ENCODE results near the gene RSPO1. TPM values are rescaled to one million over a fixed set of nuclear protein-coding genes. Genes with fewer than 3 reads are reported as not detected.

The RSPO1 gene
- polyA plus RNA-seq, 1 donor (not counting 4 experiments of a cell fraction or from before 2014, with no cell fraction given), result not detected

GRCh38 chr1:37656026-37656425, 21.3 kb upstream of the RSPO1 start:
- Histone ChIP-seq H3K27ac (ENCODE audit: control insufficient read depth, insufficient read depth, low read length) (no peak overlapping the region), H4K20me1 (ENCODE audit: control insufficient read depth, extremely low read depth, insufficient read depth, low read length) (no peaks in the 10 kb centered on the region), H3K9me1 (ENCODE audit: control insufficient read depth, extremely low read depth, insufficient read depth, low read length) (no peaks in the 10 kb centered on the region), H3K36me3 (ENCODE audit: control insufficient read depth in 2 of 2, extremely low read depth in 1 of 2, insufficient read depth in 2 of 2, low read length in 2 of 2) (no peaks in the 10 kb centered on the region), H3K9me3 (ENCODE audit: control insufficient read depth, low read depth, low read length) (no peaks in the 10 kb centered on the region), H3K4me1 (ENCODE audit: control insufficient read depth, extremely low read depth, insufficient read depth, low read length) (no peaks in the 10 kb centered on the region), H2AFZ (ENCODE audit: control insufficient read depth, low read length) (no peak overlapping the region), H3K9ac (ENCODE audit: control insufficient read depth, extremely low read depth, insufficient read depth, low read length) (no peak overlapping the region), H3K4me3 (ENCODE audit: control insufficient read depth in 2 of 3, extremely low read depth in 1 of 3, insufficient read depth in 2 of 3, low read depth in 1 of 3, low read length in 3 of 3) (no peak overlapping the region), H3K27me3 (ENCODE audit: control insufficient read depth, extremely low read depth, insufficient read depth, low read length) (peaks cover 9% of the 10 kb centered on the region), H3K4me2 (ENCODE audit: control insufficient read depth, extremely low read depth, insufficient read depth, low read depth, low read length) (no peak overlapping the region), H3K79me2 (ENCODE audit: control insufficient read depth, insufficient read depth, low read length) (no peaks in the 10 kb centered on the region)
- DNase-seq (ENCODE audit: low read depth, low spot score), result no peak
- dilution Hi-C loops (cut with MboI; ENCODE audit: extremely low pct_ligation_motif_present, low sequenced_read_pairs), result no loop called here
- FAIRE-seq, result no peak
- TF ChIP-seq EZH2 (IDR thresholded peaks at IDR 0.05; ENCODE audit: low read length) (no peak), CTCF (optimal IDR thresholded peaks at IDR 0.05 in 1 of 3, IDR thresholded peaks at IDR 0.05 in 1 of 3, conservative IDR thresholded peaks at IDR 0.05 in 1 of 3; ENCODE audit: extremely low read depth in 1 of 3, insufficient read depth in 2 of 3, low read length in 3 of 3) (no peak)

- no peak overlapping the region for H3K27ac ChIP-seq (ENCODE audit: control insufficient read depth, insufficient read depth, low read length)
- H3K4me3 ChIP-seq (ENCODE audit: control insufficient read depth in 2 of 3, extremely low read depth in 1 of 3, insufficient read depth in 2 of 3, low read depth in 1 of 3, low read length in 3 of 3), result no peak overlapping the region
- dilution Hi-C loops (cut with MboI; ENCODE audit: extremely low pct_ligation_motif_present, low sequenced_read_pairs), result no loop called here
- H3K4me2 ChIP-seq (ENCODE audit: control insufficient read depth, extremely low read depth, insufficient read depth, low read depth, low read length), result no peak overlapping the region
- DNase-seq (ENCODE audit: low read depth, low spot score) (no peak), FAIRE-seq (no peak)
- no peaks in the 10 kb centered on the region for H3K36me3 ChIP-seq (ENCODE audit: control insufficient read depth in 2 of 2, extremely low read depth in 1 of 2, insufficient read depth in 2 of 2, low read length in 2 of 2)
- H3K27me3 ChIP-seq (ENCODE audit: control insufficient read depth, extremely low read depth, insufficient read depth, low read length), result peaks cover 9% of the 10 kb centered on the region
- no peak overlapping the region for H3K9ac ChIP-seq (ENCODE audit: control insufficient read depth, extremely low read depth, insufficient read depth, low read length)
- H3K79me2 ChIP-seq (ENCODE audit: control insufficient read depth, insufficient read depth, low read length), result no peaks in the 10 kb centered on the region
- no peaks in the 10 kb centered on the region for H4K20me1 ChIP-seq (ENCODE audit: control insufficient read depth, extremely low read depth, insufficient read depth, low read length)
- no peak for TF ChIP-seq CTCF (optimal IDR thresholded peaks at IDR 0.05 in 1 of 3, IDR thresholded peaks at IDR 0.05 in 1 of 3, conservative IDR thresholded peaks at IDR 0.05 in 1 of 3; ENCODE audit: extremely low read depth in 1 of 3, insufficient read depth in 2 of 3, low read length in 3 of 3)
- TF ChIP-seq EZH2 (IDR thresholded peaks at IDR 0.05; ENCODE audit: low read length), result no peak
- no peak overlapping the region for H2AFZ ChIP-seq (ENCODE audit: control insufficient read depth, low read length)
- no peaks in the 10 kb centered on the region for H3K4me1 ChIP-seq (ENCODE audit: control insufficient read depth, extremely low read depth, insufficient read depth, low read length)
- H3K9me1 ChIP-seq (ENCODE audit: control insufficient read depth, extremely low read depth, insufficient read depth, low read length), result no peaks in the 10 kb centered on the region
- H3K9me3 ChIP-seq (ENCODE audit: control insufficient read depth, low read depth, low read length), result no peaks in the 10 kb centered on the region
Measured at GRCh38 chr1:37655274-37655673, 20.6 kb upstream of the RSPO1 start.

Measured in keratinocyte (primary cell).